DMS 273 (cell line): Measurements from ENCODE around the gene ZNF385A.
"Not testable (repeated sequence)": the region's sequence is repeated elsewhere in the genome, so short reads cannot be mapped to it uniquely, and the experiment has no call there.

Source experiments
- DNase-seq: peaks from one replicate; lab custom pipeline; 2025; ENCODE audit not compliant: unreplicated experiment; lab: John Stamatoyannopoulos, UW

The ZNF385A gene

GRCh38 chr12:54357506-54358190 is 26.9 kb downstream of the ZNF385A start:
- DNase-seq: no peak

- no peak for DNase-seq
Observed at GRCh38 chr12:54356951-54357356, 27.6 kb downstream of the ZNF385A start.

GRCh38 chr12:54356228-54356627 is 28.3 kb downstream of the ZNF385A start:
- no peak for DNase-seq

- DNase-seq: peak; percentile 15
Observed at GRCh38 chr12:54355104-54355815, 29.3 kb downstream of the ZNF385A start.

GRCh38 chr12:54354271-54354670 is 30.3 kb downstream of the ZNF385A start:
- not testable (repeated sequence) for DNase-seq

- DNase-seq: peak; percentile 28
Observed at GRCh38 chr12:54352891-54353874, 31.4 kb downstream of the ZNF385A start.

- DNase-seq: peak; percentile 82
Observed at GRCh38 chr12:54352022-54352531, 32.5 kb downstream of the ZNF385A start.

GRCh38 chr12:54351341-54351740 is 33.2 kb downstream of the ZNF385A start:
- no peak for DNase-seq

- no peak for DNase-seq
Observed at GRCh38 chr12:54350743-54351142, 33.8 kb downstream of the ZNF385A start.

GRCh38 chr12:54349679-54350078 is 34.9 kb downstream of the ZNF385A start:
- DNase-seq: no peak

GRCh38 chr12:54349036-54349435 is 35.5 kb downstream of the ZNF385A start:
- DNase-seq: no peak

GRCh38 chr12:54341378-54342300 is 42.9 kb downstream of the ZNF385A start:
- no peak for DNase-seq

- no peak for DNase-seq
Observed at GRCh38 chr12:54340846-54341245, 43.7 kb downstream of the ZNF385A start.

GRCh38 chr12:54338698-54339296 is 45.7 kb downstream of the ZNF385A start:
- DNase-seq: no peak

GRCh38 chr12:54337854-54338650 is 46.5 kb downstream of the ZNF385A start:
- no peak for DNase-seq

GRCh38 chr12:54337280-54337842 is 47.2 kb downstream of the ZNF385A start:
- no peak for DNase-seq

GRCh38 chr12:54333420-54334034 is 51.0 kb downstream of the ZNF385A start:
- DNase-seq: no peak

GRCh38 chr12:54331461-54331860 is 53.1 kb downstream of the ZNF385A start:
- DNase-seq: no peak
